SK-N-DZ (cell line): ENCODE results near the gene DHRS4L2. TPM values are rescaled to one million over a fixed set of nuclear protein-coding genes. Genes with fewer than 3 reads are reported as not detected.
"Not testable (repeated sequence)": the region's sequence is repeated elsewhere in the genome, so short reads cannot be mapped to it uniquely, and the experiment has no call there.

Experiments
- DNase-seq: peaks from one replicate; pipeline ENCODE4 v3.0.0-alpha.2; 2015; ENCODE audit warnings: low spot score
- polyA plus RNA-seq, 2 experiments: library from polyadenylated mRNA; depleted of rRNA; stranded (reverse); fragments of >200 nt; gene quantifications; 2 replicates each; pipeline ENCODE4 v1.2.3, GENCODE V29; 2014

DHRS4L2 gene
- 1.9 and 4.2 TPM in 2 replicates for polyA plus RNA-seq (2014; cell fraction: cytosol; rRNA removed)
- 0.17 and 3.4 TPM in 2 replicates for polyA plus RNA-seq (2014; cell fraction: nucleus; rRNA removed)

- DNase-seq: not testable (repeated sequence)
These were observed at the start of gene DHRS4L2 for GRCh38 chr14:23988607-23989363. Gene DHRS4L2 (plus strand): TSS chr14:23988929. CDS start chr14:23988948, 19 bp downstream.

GRCh38 chr14:23939607-23940326 lies 49.0 kb upstream of the DHRS4L2 start:
- DNase-seq: no peak

- DNase-seq: no peak
These were observed 47.5 kb upstream of the DHRS4L2 start for GRCh38 chr14:23941230-23941629.

DNA sequence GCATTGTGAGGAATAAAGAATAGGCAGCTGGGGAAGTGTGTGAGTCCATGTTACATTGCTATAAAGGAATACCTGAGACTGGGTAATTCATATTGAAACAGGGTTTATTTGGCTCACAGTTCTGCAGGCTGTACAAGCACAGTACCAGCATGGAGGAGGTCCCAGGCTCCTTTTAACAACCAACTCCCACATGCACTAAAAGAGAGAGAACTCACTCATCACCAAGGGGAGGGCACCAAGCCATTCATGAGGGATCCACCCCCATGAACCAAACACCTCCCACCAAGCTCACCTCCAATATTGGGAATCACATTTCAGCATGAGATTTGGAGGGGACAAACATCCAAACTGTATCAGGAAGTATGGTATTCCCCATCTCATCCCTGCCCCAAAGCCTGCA lies 47.1 kb upstream of the DHRS4L2 start:
- no peak for DNase-seq

DNA sequence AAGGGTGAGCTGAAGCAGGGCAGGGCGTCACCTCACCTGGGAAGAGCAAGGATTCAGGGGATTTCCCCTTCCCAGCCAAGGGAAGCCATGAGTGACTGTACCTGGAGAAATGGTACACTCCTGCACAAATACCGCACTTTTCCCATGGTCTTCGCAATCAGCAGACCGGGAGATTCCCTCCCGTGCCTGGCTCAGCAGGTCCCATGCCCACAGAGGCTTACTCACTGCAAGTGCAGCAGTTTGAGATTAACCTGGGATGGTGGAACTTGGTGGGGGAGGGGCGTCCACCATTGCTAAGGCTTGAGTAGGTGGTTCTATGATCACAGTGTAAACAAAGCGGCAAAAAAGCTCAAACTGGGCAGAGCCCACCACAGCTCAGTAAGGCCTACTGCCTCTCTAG lies 46.1 kb upstream of the DHRS4L2 start:
- no peak for DNase-seq

DNA sequence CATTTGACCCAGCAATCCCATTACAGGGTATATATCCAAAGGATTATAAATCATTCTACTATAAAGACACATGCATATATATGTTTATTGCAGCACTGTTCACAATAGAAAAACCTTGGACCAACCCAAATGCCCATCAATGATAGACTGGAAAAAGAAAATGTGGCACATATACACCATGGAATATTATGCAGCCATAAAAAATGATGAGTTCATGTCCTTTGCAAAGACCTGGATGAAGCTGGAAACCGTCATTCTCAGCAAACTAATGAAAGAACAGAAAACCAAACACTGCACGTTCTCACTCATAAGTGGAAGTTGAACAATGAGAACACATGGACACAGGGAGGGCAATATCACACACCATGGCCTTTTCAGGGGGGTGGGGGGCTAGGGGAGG lies 39.7 kb upstream of the DHRS4L2 start:
- DNase-seq: not testable (repeated sequence)

DNA sequence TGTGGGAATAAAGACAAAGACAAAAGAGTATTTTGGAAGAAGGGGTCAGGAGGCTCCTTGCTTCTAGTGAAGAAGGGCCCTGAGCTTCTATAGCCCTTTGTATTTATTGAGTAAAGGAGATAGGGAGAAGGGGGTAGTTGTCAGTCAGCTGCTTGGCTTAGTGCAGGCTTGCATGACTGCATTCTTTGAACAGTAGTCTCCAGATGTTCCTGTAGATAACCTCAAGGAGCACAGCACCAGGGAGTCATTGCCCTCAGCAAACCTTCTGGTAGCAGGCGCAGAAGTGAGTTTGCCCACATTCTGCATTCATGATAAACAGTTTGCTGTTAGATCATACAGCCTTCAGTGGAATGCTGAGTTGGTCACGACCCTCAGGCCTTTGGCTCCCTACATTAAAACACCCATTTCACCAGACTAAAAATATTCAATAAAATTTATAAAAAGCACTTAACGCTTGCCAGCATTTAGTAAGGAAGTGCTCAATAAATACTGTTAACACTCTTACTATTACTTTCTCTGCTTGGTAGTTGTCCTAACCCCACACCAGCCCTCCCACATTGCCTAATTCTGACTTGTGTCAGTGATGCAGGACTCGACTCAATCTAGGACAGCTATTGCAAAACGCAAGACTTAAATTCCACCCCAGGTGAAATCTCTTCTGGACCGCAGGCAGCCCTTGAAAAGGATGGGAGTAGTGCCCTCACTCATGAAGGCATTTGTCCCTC lies 38.2 kb upstream of the DHRS4L2 start:
- no peak for DNase-seq

DNA sequence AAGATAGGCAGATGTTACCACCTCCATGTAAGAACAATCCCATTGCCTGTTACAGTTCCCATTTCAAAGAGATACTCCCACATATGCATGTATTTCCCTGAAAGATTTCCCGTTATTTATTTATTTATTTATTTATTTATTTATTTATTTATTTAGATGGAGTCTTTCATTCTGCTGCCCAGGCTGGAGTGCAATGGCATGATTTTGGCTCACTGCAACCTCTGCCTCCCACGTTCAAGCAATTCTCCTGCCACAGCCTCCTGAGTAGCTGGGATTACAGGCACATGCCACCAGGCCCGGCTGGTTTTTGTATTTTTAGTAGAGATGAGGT lies 37.6 kb upstream of the DHRS4L2 start:
- not testable (repeated sequence) for DNase-seq

DNA sequence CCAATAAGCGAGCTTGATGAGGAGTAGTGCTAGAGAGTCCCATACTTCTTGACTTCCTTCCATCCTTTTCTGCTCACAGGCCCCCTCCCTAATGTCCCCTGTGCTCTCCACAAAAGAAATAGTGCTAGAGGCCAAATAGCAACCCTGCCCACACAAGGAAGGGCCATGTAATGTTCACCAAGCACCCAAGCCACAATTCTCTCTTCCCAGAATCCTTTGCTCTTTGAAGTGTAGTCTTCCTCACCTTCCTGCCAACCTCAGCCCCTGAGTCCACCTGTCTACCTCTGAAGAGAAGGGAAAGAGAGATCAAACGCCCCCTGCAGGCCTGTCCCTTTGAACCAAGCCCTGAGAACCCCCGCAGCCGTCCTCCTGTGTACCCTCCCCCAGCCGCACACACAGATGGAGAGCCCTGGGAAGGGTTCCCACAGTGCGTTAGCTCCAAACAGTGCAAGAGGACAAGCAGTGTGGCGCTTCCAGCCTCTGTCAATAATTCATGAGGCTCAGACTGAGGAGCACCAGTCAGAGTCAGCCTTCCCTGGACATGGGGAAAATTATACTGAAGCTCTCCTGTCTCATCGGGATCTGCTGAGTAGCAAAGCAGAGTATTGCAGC lies 37.0 kb upstream of the DHRS4L2 start:
- DNase-seq: no peak

DNA sequence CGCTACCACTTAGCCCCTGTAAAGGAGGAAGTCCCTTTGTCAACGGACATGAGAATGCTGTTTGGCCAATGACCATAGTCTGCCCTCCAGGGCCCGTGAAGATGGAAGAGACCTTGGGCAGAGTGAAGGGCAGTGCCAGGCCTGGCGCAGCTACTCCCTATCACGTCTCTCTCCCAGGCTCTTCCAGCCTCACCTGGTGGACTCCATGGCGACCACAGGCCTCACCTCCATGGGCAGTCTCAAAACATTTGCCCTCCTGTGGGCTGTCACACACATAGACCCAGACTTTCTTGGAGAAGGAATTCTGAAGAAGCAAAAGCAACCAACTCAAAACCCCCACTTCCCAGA lies 35.6 kb upstream of the DHRS4L2 start:
- not testable (repeated sequence) for DNase-seq

DNA sequence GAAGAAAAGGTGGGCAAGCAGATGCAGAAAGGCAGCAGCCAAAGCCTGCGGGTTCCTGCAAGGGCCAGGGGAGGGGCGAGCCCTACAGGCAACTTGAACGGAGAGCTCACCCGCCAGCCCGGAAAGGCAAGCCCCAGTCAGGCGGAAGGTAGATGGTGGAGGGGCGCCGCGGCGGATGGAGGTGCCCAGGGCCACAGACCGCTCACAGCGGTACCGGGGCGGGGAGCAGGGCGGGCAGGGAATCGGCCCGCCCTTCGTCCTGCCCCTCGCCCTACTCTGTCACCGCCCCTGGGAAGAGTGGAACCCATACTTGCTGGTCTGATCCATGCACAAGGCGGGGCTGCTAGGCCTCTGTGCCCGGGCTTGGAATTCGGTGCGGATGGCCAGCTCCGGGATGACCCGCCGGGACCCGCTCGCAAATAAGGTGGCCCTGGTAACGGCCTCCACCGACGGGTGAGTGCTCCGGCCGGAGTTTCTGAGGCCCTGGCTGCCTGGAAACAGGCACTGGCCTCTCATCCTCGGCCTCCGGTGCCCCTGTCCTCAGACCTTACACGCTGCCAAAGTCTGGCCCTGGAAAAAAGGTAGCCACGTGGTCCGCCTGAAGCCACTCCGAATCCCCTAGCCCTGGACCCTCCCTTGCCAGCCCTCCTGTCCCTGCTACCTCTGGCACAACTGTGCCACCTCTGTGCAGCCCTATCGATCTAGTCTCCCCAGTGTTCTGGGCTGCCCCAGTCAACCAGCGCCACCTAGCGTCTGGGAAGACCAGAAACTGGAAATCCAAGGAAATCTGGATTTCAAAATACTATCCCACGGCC lies 35.1 kb upstream of the DHRS4L2 start, which contains the start of gene DHRS4:
DHRS4 (plus strand) TSS at position 307 of the 815 bp plus-strand sequence; CDS start at position 326, 19 bp downstream.
- peak; percentile 86 for DNase-seq

- not testable (repeated sequence) for DNase-seq
These were observed 34.5 kb upstream of the DHRS4L2 start for GRCh38 chr14:23954279-23954614.

GRCh38 chr14:23954965-23955364 lies 33.8 kb upstream of the DHRS4L2 start:
- DNase-seq: not testable (repeated sequence)

DNA sequence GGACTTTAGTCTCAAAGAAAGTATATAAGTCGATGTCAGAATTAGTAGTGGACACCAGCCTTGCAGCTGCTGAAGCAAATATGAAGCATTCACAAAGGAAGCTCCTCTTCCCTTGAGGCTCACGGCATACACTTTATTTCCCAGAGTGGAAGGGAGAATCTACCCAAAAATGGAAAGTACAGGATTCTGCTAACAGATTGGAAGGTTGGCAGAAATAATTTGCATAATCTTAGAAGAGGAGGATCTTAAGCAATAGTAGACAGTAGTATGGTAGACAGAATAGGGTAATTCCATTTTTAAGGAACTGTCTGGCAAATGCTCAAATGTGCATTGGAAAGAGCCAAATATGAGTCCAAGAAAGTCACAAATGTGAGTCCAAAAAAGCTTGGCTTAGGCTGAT lies 32.9 kb upstream of the DHRS4L2 start:
- DNase-seq: not testable (repeated sequence)

- not testable (repeated sequence) for DNase-seq
These were observed 30.7 kb upstream of the DHRS4L2 start for GRCh38 chr14:23957913-23958569.

GRCh38 chr14:23960899-23961298 lies 27.8 kb upstream of the DHRS4L2 start:
- not testable (repeated sequence) for DNase-seq

GRCh38 chr14:23961704-23962103 lies 27.0 kb upstream of the DHRS4L2 start:
- DNase-seq: not testable (repeated sequence)

GRCh38 chr14:23969130-23969480 lies 19.6 kb upstream of the DHRS4L2 start:
- DNase-seq: not testable (repeated sequence)

GRCh38 chr14:23969481-23970282 lies 19.0 kb upstream of the DHRS4L2 start:
- DNase-seq: peak; percentile 33

DNA sequence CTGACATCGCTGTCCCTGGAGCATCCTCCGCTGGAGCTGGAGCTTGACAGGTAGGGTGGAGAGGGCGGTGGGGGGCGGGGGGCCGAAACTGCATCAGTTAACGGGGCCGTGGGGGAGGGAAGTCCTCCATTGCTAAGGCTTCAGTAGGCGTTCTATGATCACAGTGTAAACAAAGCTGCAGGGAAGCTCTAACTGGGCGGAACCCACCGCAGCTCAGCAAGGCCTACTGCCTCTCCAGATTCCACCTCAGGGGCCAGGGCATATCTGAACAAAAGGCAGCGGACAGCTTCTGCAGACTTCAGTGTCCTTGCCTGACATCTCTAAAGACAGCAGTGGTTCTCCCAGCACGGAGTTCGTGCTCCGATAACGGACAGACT lies 18.5 kb upstream of the DHRS4L2 start:
- DNase-seq: not testable (repeated sequence)
